ENCODE measurements around the gene CES2. TPM values are rescaled to one million over a fixed set of nuclear protein-coding genes. Genes with fewer than 3 reads are reported as not detected.
A peak's percentile ranks its signal among the peaks of the same experiment; 100 is the strongest.

Gene CES2
- total and polyA plus RNA-seq, 10 of the 15 experiments (the other 5 are each of a cell fraction or from before 2014, with no cell fraction given) = 1.6 to 33.7 (median 21.0) TPM

DNA sequence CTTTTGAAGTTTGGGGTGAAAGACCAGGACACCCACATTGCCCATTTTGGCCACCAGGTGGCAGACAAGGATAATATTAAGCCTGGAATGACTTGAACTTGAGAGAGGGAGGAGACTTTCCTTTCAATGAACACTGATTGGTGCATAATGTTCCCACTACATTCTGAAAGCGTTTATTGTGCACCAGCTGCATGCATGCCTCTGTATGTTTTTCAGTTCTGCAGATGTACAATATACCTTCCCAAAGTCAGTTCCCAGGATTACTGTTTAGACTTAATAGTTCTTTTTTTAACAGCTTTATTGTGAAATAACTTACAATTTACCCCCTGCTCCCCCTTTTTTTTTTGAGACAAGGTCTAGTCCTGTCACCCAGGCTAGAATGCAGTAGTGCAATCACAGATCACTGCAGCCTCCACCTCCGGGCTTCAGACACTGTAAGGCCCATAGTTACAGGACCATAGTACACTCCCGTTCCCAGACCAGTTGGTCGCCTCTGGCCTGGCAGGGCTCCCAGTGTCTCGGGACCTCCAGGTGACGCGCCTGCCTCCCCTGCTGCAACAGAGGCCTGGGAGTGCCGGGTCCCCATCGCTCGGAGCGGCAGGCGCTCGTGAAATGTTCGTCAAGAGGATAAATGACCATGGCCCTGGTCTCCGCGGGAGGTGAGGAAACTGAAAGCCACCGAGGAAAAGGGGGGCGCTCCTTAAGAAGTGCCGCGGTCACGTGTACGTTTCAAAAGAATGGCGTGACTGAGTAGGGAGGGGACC lies 12.2 kb downstream of the CES2 start (continued):
- no peak for TF ChIP-seq HDAC2 (IDR thresholded peaks at IDR 0.05)
- TF ChIP-seq, protein P1, sequence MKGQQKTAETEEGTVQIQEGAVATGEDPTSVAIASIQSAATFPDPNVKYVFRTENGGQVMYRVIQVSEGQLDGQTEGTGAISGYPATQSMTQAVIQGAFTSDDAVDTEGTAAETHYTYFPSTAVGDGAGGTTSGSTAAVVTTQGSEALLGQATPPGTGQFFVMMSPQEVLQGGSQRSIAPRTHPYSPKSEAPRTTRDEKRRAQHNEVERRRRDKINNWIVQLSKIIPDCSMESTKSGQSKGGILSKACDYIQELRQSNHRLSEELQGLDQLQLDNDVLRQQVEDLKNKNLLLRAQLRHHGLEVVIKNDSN (IDR thresholded peaks at IDR 0.05; ENCODE audit: borderline replicate concordance, extremely low read length, insufficient read depth, low read depth, low read length) = no peak
- TF ChIP-seq, protein P2, sequence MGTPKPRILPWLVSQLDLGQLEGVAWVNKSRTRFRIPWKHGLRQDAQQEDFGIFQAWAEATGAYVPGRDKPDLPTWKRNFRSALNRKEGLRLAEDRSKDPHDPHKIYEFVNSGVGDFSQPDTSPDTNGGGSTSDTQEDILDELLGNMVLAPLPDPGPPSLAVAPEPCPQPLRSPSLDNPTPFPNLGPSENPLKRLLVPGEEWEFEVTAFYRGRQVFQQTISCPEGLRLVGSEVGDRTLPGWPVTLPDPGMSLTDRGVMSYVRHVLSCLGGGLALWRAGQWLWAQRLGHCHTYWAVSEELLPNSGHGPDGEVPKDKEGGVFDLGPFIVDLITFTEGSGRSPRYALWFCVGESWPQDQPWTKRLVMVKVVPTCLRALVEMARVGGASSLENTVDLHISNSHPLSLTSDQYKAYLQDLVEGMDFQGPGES (IDR thresholded peaks at IDR 0.05) = no peak
- TF ChIP-seq, protein P3, sequence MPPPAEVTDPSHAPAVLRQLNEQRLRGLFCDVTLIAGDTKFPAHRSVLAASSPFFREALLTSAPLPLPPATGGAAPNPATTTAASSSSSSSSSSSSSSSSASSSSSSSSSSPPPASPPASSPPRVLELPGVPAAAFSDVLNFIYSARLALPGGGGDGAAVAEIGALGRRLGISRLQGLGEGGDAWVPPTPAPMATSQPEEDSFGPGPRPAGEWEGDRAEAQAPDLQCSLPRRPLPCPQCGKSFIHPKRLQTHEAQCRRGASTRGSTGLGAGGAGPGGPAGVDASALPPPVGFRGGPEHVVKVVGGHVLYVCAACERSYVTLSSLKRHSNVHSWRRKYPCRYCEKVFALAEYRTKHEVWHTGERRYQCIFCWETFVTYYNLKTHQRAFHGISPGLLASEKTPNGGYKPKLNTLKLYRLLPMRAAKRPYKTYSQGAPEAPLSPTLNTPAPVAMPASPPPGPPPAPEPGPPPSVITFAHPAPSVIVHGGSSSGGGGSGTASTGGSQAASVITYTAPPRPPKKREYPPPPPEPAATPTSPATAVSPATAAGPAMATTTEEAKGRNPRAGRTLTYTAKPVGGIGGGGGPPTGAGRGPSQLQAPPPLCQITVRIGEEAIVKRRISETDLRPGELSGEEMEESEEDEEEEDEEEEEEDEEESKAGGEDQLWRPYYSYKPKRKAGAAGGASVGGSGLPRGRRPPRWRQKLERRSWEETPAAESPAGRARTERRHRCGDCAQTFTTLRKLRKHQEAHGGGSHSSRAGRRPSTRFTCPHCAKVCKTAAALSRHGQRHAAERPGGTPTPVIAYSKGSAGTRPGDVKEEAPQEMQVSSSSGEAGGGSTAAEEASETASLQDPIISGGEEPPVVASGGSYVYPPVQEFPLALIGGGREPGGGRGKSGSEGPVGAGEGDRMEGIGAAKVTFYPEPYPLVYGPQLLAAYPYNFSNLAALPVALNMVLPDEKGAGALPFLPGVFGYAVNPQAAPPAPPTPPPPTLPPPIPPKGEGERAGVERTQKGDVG (CRISPR knock-in tag; IDR thresholded peaks at IDR 0.05) = no peak
- TF ChIP-seq RUNX3 (IDR thresholded peaks at IDR 0.05; ENCODE audit: low read length) = peak; percentile 14; the same call in 1 of the 2 replicates
- TF ChIP-seq MYC (IDR thresholded peaks at IDR 0.05; ENCODE audit: insufficient read depth, insufficient read length, insufficient replicate concordance, low read length, severe bottlenecking) = no peak
- no peak for TF ChIP-seq PML (IDR thresholded peaks at IDR 0.05; ENCODE audit: low read length)
- no peak for TF ChIP-seq RCOR1 (conservative IDR thresholded peaks at IDR 0.05; ENCODE audit: low read depth, low read length)
- TF ChIP-seq HDGF (IDR thresholded peaks at IDR 0.05) = no peak
- no peak for TF ChIP-seq ASH2L (IDR thresholded peaks at IDR 0.05; ENCODE audit: borderline replicate concordance, low read depth)
- TF ChIP-seq, protein P4, sequence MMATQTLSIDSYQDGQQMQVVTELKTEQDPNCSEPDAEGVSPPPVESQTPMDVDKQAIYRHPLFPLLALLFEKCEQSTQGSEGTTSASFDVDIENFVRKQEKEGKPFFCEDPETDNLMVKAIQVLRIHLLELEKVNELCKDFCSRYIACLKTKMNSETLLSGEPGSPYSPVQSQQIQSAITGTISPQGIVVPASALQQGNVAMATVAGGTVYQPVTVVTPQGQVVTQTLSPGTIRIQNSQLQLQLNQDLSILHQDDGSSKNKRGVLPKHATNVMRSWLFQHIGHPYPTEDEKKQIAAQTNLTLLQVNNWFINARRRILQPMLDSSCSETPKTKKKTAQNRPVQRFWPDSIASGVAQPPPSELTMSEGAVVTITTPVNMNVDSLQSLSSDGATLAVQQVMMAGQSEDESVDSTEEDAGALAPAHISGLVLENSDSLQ (IDR thresholded peaks at IDR 0.05) = no peak
- no peak for TF ChIP-seq FOXK2 (IDR thresholded peaks at IDR 0.05)
- no peak for TF ChIP-seq MYB (IDR thresholded peaks at IDR 0.05; ENCODE audit: borderline replicate concordance, low read depth, low read length)
- TF ChIP-seq ZNF207 (IDR thresholded peaks at IDR 0.05; ENCODE audit: borderline replicate concordance) = no peak
- TF ChIP-seq CBX5 (IDR thresholded peaks at IDR 0.05; ENCODE audit: low read depth) = no peak
- TF ChIP-seq, protein P5, sequence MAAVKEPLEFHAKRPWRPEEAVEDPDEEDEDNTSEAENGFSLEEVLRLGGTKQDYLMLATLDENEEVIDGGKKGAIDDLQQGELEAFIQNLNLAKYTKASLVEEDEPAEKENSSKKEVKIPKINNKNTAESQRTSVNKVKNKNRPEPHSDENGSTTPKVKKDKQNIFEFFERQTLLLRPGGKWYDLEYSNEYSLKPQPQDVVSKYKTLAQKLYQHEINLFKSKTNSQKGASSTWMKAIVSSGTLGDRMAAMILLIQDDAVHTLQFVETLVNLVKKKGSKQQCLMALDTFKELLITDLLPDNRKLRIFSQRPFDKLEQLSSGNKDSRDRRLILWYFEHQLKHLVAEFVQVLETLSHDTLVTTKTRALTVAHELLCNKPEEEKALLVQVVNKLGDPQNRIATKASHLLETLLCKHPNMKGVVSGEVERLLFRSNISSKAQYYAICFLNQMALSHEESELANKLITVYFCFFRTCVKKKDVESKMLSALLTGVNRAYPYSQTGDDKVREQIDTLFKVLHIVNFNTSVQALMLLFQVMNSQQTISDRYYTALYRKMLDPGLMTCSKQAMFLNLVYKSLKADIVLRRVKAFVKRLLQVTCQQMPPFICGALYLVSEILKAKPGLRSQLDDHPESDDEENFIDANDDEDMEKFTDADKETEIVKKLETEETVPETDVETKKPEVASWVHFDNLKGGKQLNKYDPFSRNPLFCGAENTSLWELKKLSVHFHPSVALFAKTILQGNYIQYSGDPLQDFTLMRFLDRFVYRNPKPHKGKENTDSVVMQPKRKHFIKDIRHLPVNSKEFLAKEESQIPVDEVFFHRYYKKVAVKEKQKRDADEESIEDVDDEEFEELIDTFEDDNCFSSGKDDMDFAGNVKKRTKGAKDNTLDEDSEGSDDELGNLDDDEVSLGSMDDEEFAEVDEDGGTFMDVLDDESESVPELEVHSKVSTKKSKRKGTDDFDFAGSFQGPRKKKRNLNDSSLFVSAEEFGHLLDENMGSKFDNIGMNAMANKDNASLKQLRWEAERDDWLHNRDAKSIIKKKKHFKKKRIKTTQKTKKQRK (IDR thresholded peaks at IDR 0.05; ENCODE audit: low read depth, low read length) = no peak
- no peak for TF ChIP-seq SREBF1 (IDR thresholded peaks at IDR 0.05; ENCODE audit: low read length)
- no peak for TF ChIP-seq DPF2 (IDR thresholded peaks at IDR 0.05)
- no peak for TF ChIP-seq CHD2 (IDR thresholded peaks at IDR 0.05; ENCODE audit: borderline replicate concordance, low read depth, low read length)
- no peak for TF ChIP-seq ZNF384 (IDR thresholded peaks at IDR 0.05; ENCODE audit: borderline replicate concordance, low read depth, low read length)
- no peak for TF ChIP-seq ZBED1 (IDR thresholded peaks at IDR 0.05; ENCODE audit: borderline replicate concordance)
